Naive thymus-derived CD4-positive, alpha-beta T cell (primary cell): ENCODE data around the gene IFI16. TPM values are rescaled to one million over a fixed set of nuclear protein-coding genes. Genes with fewer than 3 reads are reported as not detected.

Experiments
- ATAC-seq: fragments of 150-1000 bp; cut with Tn5 transposase; 2 replicates; pipeline ENCODE4 v1.10.0; 2021; ENCODE audit warnings: mild to moderate bottlenecking, moderate library complexity
- CTCF ChIA-PET: fragments of 350-600 bp; sonication (Branson Sonifier 250); formaldehyde crosslinking; loops from one replicate; lab custom pipeline; 2021; ENCODE audit warnings: antibody characterized with exemption; lab: Charles Lee
- POLR2A ChIA-PET: fragments of 350-600 bp; sonication (Branson Sonifier 250); formaldehyde crosslinking; loops from one replicate; lab custom pipeline; 2021; ENCODE audit warnings: antibody characterized with exemption, inconsistent platforms; lab: Charles Lee
- DNase-seq, 9 donors: peaks; one replicate each; pipeline versions ENCODE4 v3.0.0 to v3.0.0-alpha.2; 2020 to 2022; ENCODE audit warnings: mixed read lengths in 1 of 9
- H3K27ac ChIP-seq: one replicate; pipeline ENCODE4 v1.7.0; 2013; ENCODE audit warnings: mild to moderate bottlenecking, low read depth, low read length, moderate library complexity
- H3K27me3 ChIP-seq, 2 donors: one replicate each; pipeline ENCODE4 v1.7.0; 2013; ENCODE audit warnings: low read length in 2 of 2, mild to moderate bottlenecking in 2 of 2, moderate library complexity in 2 of 2; ENCODE audit not compliant: control insufficient read depth in 2 of 2, insufficient read depth in 2 of 2
- H3K36me3 ChIP-seq, 3 experiments: 1 replicate in 2 of 3; 2 replicates in 1 of 3; pipeline ENCODE4 v1.7.0; 2013; ENCODE audit warnings: low read length in 3 of 3, mild to moderate bottlenecking in 3 of 3, moderate library complexity in 1 of 3; ENCODE audit not compliant: insufficient read depth in 3 of 3, control insufficient read depth in 2 of 3
- H3K4me1 ChIP-seq, 2 donors: one replicate each; pipeline ENCODE4 v1.7.0; 2013; ENCODE audit warnings: low read length in 2 of 2, mild to moderate bottlenecking in 2 of 2, moderate library complexity in 1 of 2; ENCODE audit not compliant: control insufficient read depth in 2 of 2, insufficient read depth in 2 of 2
- H3K4me3 ChIP-seq: 2 replicates; pipeline ENCODE4 v1.7.0; 2013; ENCODE audit warnings: mild to moderate bottlenecking, low read length
- H3K9me3 ChIP-seq, 3 experiments: 1 replicate in 2 of 3; 2 replicates in 1 of 3; pipeline ENCODE4 v1.7.0; 2013; ENCODE audit warnings: low read length in 3 of 3; ENCODE audit not compliant: control insufficient read depth in 2 of 3
- H3K27ac Mint-ChIP-seq, 9 donors: one replicate each; pipeline ENCODE4 v1.8.0; 2020 to 2022; ENCODE audit warnings: mixed read lengths in 9 of 9, mild to moderate bottlenecking in 8 of 9, moderate library complexity in 5 of 9, inconsistent platforms in 2 of 9
- H3K27me3 Mint-ChIP-seq, 5 donors: one replicate each; pipeline ENCODE4 v1.8.0; 2021 to 2022; ENCODE audit warnings: mixed read lengths in 5 of 5, mild to moderate bottlenecking in 1 of 5
- H3K36me3 Mint-ChIP-seq, 5 donors: one replicate each; pipeline ENCODE4 v1.8.0; 2020 to 2022; ENCODE audit warnings: mixed read lengths in 5 of 5, mild to moderate bottlenecking in 3 of 5, inconsistent platforms in 1 of 5
- H3K4me1 Mint-ChIP-seq, 7 donors: one replicate each; pipeline ENCODE4 v1.8.0; 2020 to 2022; ENCODE audit warnings: mixed read lengths in 7 of 7, mild to moderate bottlenecking in 3 of 7, inconsistent platforms in 1 of 7
- H3K4me3 Mint-ChIP-seq, 10 donors: one replicate each; pipeline ENCODE4 v1.8.0; 2020 to 2022; ENCODE audit warnings: mild to moderate bottlenecking in 10 of 10, mixed read lengths in 10 of 10, moderate library complexity in 6 of 10, inconsistent platforms in 2 of 10
- H3K9me3 Mint-ChIP-seq, 11 donors: one replicate each; pipeline ENCODE4 v1.8.0; 2020 to 2022; ENCODE audit warnings: mixed read lengths in 11 of 11, mild to moderate bottlenecking in 4 of 11, inconsistent platforms in 1 of 11, moderate library complexity in 1 of 11
- intact Hi-C, 2 donors: fragments of 100-400 bp; cut with micrococcal nuclease; formaldehyde crosslinking; loops; one replicate each; pipeline ENCODE4 v1.15.1; 2023
- polyA plus RNA-seq, 2 donors: library from polyadenylated mRNA; unstranded; fragments of 300-500 nt; fragmentation: Illumina TruSeq; gene quantifications; one replicate each; pipeline ENCODE4 v1.2.3, GENCODE V29; 2021
- total RNA-seq, 6 experiments: library from RNA in 5 of 6; stranded (reverse) in 5 of 6; gene quantifications; 1 replicate in 5 of 6; 2 replicates in 1 of 6; pipeline ENCODE4 v1.2.3 and lab custom pipeline; 2021 to 2026

The IFI16 gene
- total and polyA plus RNA-seq, 7 experiments from 2014 or later: 42.4 to 307 (median 93.9) TPM

- peaks cover 9 to 15% of the 10 kb centered on the region in 2 donors for H3K4me1 ChIP-seq
- peak overlapping the region; percentile 21 for H3K4me3 ChIP-seq
- ATAC-seq (peak; percentile 74), DNase-seq (peak in 2 of 9 donors; percentile 9 to 11)
- no peaks in the 10 kb centered on the region for H3K9me3 ChIP-seq
- no peaks in the 10 kb centered on the region for H3K27me3 ChIP-seq
- Mint-ChIP-seq H3K9me3 (no peaks in the 10 kb centered on the region), H3K4me1 (peaks cover 8 to 41% (median 18%) of the 10 kb centered on the region in 7 donors), H3K4me3 (peak overlapping the region; percentile 6 to 86 (median 64)), H3K27ac (peak overlapping the region; percentile 57 to 97 (median 91)), H3K27me3 (peaks cover 0 to 5% (median 0%) of the 10 kb centered on the region in 5 donors), H3K36me3 (peaks cover 0 to 4% (median 0%) of the 10 kb centered on the region in 5 donors)
- intact Hi-C loops: loop anchor here (1.0 to 2.0 kb wide), 3 partner anchors 8 to 57 kb away; partner anchors contain the start of gene AIM2 (in 1 of the 2)
- peak overlapping the region; percentile 57 for H3K27ac ChIP-seq
- POLR2A ChIA-PET: interaction anchor here (0.8 to 1.2 kb wide), 3 partner anchors 9 to 13 kb away, joined by 3 to 4 read pairs (median 3); no protein-coding TSS in a partner anchor
- CTCF ChIA-PET: interaction anchor here (0.5 to 5.8 kb wide), 6 partner anchors 65 to 1483 kb away, joined by 3 to 60 read pairs (median 3); a partner anchor contains a TSS
- H3K36me3 ChIP-seq: no peaks in the 10 kb centered on the region
Observed at GRCh38 chr1:159067699-159068621, 58.3 kb downstream of the IFI16 start.

GRCh38 chr1:159068886-159069285 lies 59.2 kb downstream of the IFI16 start:
- Mint-ChIP-seq H3K4me1 (peaks cover 8 to 45% (median 18%) of the 10 kb centered on the region in 7 donors), H3K9me3 (no peaks in the 10 kb centered on the region), H3K36me3 (peaks cover 0 to 4% (median 0%) of the 10 kb centered on the region in 5 donors), H3K27me3 (peaks cover 0 to 5% (median 0%) of the 10 kb centered on the region in 5 donors), H3K4me3 (no peak overlapping the region), H3K27ac (peak overlapping the region in 1 of 9 donors; percentile 94)
- Histone ChIP-seq H3K27ac (no peak overlapping the region), H3K27me3 (no peaks in the 10 kb centered on the region), H3K4me1 (peaks cover 9 to 15% of the 10 kb centered on the region in 2 donors), H3K9me3 (no peaks in the 10 kb centered on the region), H3K4me3 (no peak overlapping the region), H3K36me3 (no peaks in the 10 kb centered on the region)
- CTCF ChIA-PET: interaction anchor here (0.7 to 5.8 kb wide), 3 partner anchors 68 to 866 kb away, joined by 3 to 60 read pairs (median 4); no protein-coding TSS in a partner anchor
- ATAC-seq: no peak
- intact Hi-C loops: loop anchor here (1.0 to 2.0 kb wide), 3 partner anchors 7 to 58 kb away; partner anchors contain the start of gene AIM2 (in 1 of the 2)
- POLR2A ChIA-PET: no interaction called here
- DNase-seq: no peak

DNA sequence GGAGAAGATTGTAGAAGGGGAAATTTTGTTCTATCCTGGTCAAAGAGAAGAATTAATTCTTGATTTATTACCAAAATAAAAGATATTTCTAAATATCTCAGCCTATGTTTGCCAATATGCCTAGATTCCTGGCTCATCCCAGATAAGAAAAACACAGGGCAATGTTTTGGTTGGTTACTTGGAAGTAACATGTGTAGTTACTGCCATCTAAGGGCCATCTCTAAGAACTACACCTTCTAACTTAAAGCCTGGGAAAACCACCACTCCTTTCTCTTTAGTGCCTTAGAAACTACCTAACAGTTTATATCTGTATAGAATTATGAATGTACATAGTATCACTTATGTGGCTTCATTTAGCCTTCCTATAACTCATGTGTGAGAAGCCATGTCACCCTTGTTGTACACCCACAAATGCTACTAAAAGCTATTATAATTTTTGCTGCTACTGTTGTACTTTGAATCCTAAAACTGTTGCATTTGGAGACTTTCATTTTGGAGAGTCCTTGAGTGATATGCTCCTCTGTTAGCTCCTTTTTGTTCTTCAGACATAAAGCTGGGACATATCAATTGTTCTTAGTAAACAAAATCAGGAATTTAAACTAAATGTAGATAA lies 62.4 kb downstream of the IFI16 start:
- ATAC-seq (peak; percentile 36), DNase-seq (peak in 7 of 9 donors; percentile 8 to 43 (median 32))
- Histone ChIP-seq H3K4me1 (peaks cover 15 to 27% of the 10 kb centered on the region in 2 donors), H3K4me3 (no peak overlapping the region), H3K27ac (no peak overlapping the region), H3K36me3 (no peaks in the 10 kb centered on the region), H3K9me3 (no peaks in the 10 kb centered on the region), H3K27me3 (no peaks in the 10 kb centered on the region)
- Mint-ChIP-seq H3K4me1 (peaks cover 8 to 61% (median 16%) of the 10 kb centered on the region in 7 donors), H3K27me3 (peaks cover 0 to 5% (median 0%) of the 10 kb centered on the region in 5 donors), H3K4me3 (no peak overlapping the region), H3K36me3 (peaks cover 0 to under 1% (median 0%) of the 10 kb centered on the region in 5 donors), H3K27ac (no peak overlapping the region), H3K9me3 (no peaks in the 10 kb centered on the region)
- intact Hi-C loops: loop anchor here (1.0 to 10.0 kb wide), 11 partner anchors 74 to 1077 kb away; partner anchors contain the start of genes CD1B (in 1 of the 2) and KIRREL1 (in 1 of the 2)
- CTCF ChIA-PET: interaction anchor here (0.6 to 5.8 kb wide), 10 partner anchors 10 to 869 kb away, joined by 3 to 60 read pairs (median 4); no protein-coding TSS in a partner anchor
- POLR2A ChIA-PET: no interaction called here

- POLR2A ChIA-PET: no interaction called here
- peak in 1 of 9 donors; percentile 68 for DNase-seq
- Mint-ChIP-seq H3K27me3 (peaks cover 0 to 5% (median 0%) of the 10 kb centered on the region in 5 donors), H3K27ac (peak within 1 kb of the TSS in 4 of 9 donors; percentile 56 to 99 (median 65)), H3K4me3 (peak within 1 kb of the TSS in 3 of 10 donors; percentile 3 to 90 (median 38)), H3K9me3 (peaks cover 0 to 3% (median 0%) of the 10 kb centered on the region in 11 donors), H3K36me3 (peaks cover 0 to 7% (median 0%) of the 10 kb centered on the region in 5 donors), H3K4me1 (peaks cover 0 to 47% (median 4%) of the 10 kb centered on the region in 7 donors)
- intact Hi-C loops: loop anchor here (1.0 to 10.0 kb wide), 9 partner anchors 8 to 1186 kb away; partner anchors contain the start of genes DCAF8 (in 1 of the 2), KIRREL1 (in 1 of the 2) and PYHIN1 (in 1 of the 2)
- H3K27ac ChIP-seq: peak within 1 kb of the TSS; percentile 18
- peak within 1 kb of the TSS; percentile 38 for H3K4me3 ChIP-seq
- no peaks in the 10 kb centered on the region for H3K27me3 ChIP-seq
- H3K4me1 ChIP-seq: peaks cover 0 to 28% of the 10 kb centered on the region in 2 donors
- CTCF ChIA-PET: interaction anchor here (0.6 to 1.0 kb wide), 2 partner anchors 12 to 1885 kb away, joined by 3 read pairs; no protein-coding TSS in a partner anchor
- H3K9me3 ChIP-seq: no peaks in the 10 kb centered on the region
- peak; percentile 86 for ATAC-seq
- H3K36me3 ChIP-seq: no peaks in the 10 kb centered on the region
Observed at GRCh38 chr1:159076438-159077119, 66.9 kb downstream of the IFI16 start, which contains the start of gene AIM2. AIM2 (minus strand) TSS chr1:159076766; CDS start chr1:159073499, 3,267 bp downstream.

- Histone ChIP-seq H3K4me3 (peak overlapping the region; percentile 38), H3K9me3 (no peaks in the 10 kb centered on the region), H3K27me3 (no peaks in the 10 kb centered on the region), H3K4me1 (peaks cover 0 to 28% of the 10 kb centered on the region in 2 donors), H3K27ac (peak overlapping the region; percentile 18), H3K36me3 (no peaks in the 10 kb centered on the region)
- peaks cover 0 to 40% (median 4%) of the 10 kb centered on the region in 7 donors for H3K4me1 Mint-ChIP-seq
- peak overlapping the region in 3 of 9 donors; percentile 65 to 99 (median 65) for H3K27ac Mint-ChIP-seq
- DNase-seq: peak in 2 of 9 donors; percentile 37 to 96
- peaks cover 0 to 3% (median 0%) of the 10 kb centered on the region in 11 donors for H3K9me3 Mint-ChIP-seq
- ChIA-PET CTCF (interaction anchor here (1.0 kb wide), 1 partner anchor 11 kb away, joined by 3 read pairs; no protein-coding TSS in a partner anchor), POLR2A (no interaction called here)
- H3K4me3 Mint-ChIP-seq: peak overlapping the region in 3 of 10 donors; percentile 3 to 90 (median 38)
- intact Hi-C loops: loop anchor here (1.0 to 10.0 kb wide), 8 partner anchors 12 to 1185 kb away; partner anchors contain the start of genes DCAF8 (in 1 of the 2), KIRREL1 (in 1 of the 2) and PYHIN1 (in 1 of the 2)
- H3K36me3 Mint-ChIP-seq: peaks cover 0 to 7% (median 0%) of the 10 kb centered on the region in 5 donors
- ATAC-seq: peak; percentile 79
- peaks cover 0 to 3% (median 1%) of the 10 kb centered on the region in 5 donors for H3K27me3 Mint-ChIP-seq
Observed at GRCh38 chr1:159077120-159077961, 67.6 kb downstream of the IFI16 start.
